HUDEP-2 (cell line): ENCODE results near the gene CXXC5.
"Not testable (repeated sequence)": the region's sequence is repeated elsewhere in the genome, so short reads cannot be mapped to it uniquely, and the experiment has no call there.

Source experiments
- DNase-seq, 76 experiments: peaks; one replicate each; lab custom pipeline; 2025; ENCODE audit not compliant: unreplicated experiment in 76 of 76; lab: John Stamatoyannopoulos, UW

The CXXC5 gene

GRCh38 chr5:139707445-139708003 lies 59.4 kb downstream of the CXXC5 start:
- DNase-seq: no peak

- no peak for DNase-seq
Observed at GRCh38 chr5:139708434-139708861, 60.3 kb downstream of the CXXC5 start.

GRCh38 chr5:139708877-139709581 lies 60.9 kb downstream of the CXXC5 start:
- peak in 57 of 76 experiments; percentile 2 to 83 (median 51) for DNase-seq

GRCh38 chr5:139709582-139710318 lies 61.6 kb downstream of the CXXC5 start:
- peak in 54 of 76 experiments; percentile 9 to 74 (median 49) for DNase-seq

GRCh38 chr5:139710319-139711066 lies 62.3 kb downstream of the CXXC5 start:
- peak in 31 of 76 experiments; percentile 7 to 66 (median 35) for DNase-seq

GRCh38 chr5:139711067-139711905 lies 63.1 kb downstream of the CXXC5 start:
- DNase-seq: peak in 45 of 76 experiments; percentile 7 to 58 (median 26)

- DNase-seq: no peak
Observed at GRCh38 chr5:139711906-139712224, 63.7 kb downstream of the CXXC5 start.

GRCh38 chr5:139712412-139712811 lies 64.3 kb downstream of the CXXC5 start:
- DNase-seq: no peak

- not testable (repeated sequence) for DNase-seq
Observed at GRCh38 chr5:139713898-139714297, 65.7 kb downstream of the CXXC5 start.

- no peak for DNase-seq
Observed at GRCh38 chr5:139717221-139717620, 69.1 kb downstream of the CXXC5 start.

GRCh38 chr5:139718403-139718802 lies 70.3 kb downstream of the CXXC5 start:
- DNase-seq: not testable (repeated sequence)

- DNase-seq: not testable (repeated sequence)
Observed at GRCh38 chr5:139719970-139720369, 71.8 kb downstream of the CXXC5 start.

GRCh38 chr5:139723986-139724587 lies 75.9 kb downstream of the CXXC5 start:
- DNase-seq: no peak

GRCh38 chr5:139725073-139725830 lies 77.1 kb downstream of the CXXC5 start:
- DNase-seq: no peak

- DNase-seq: no peak
Observed at GRCh38 chr5:139726248-139726647, 78.1 kb downstream of the CXXC5 start.

- DNase-seq: not testable (repeated sequence)
Observed at GRCh38 chr5:139727615-139728014, 79.5 kb downstream of the CXXC5 start.

- DNase-seq: no peak
Observed at GRCh38 chr5:139731281-139731680, 83.1 kb downstream of the CXXC5 start.

GRCh38 chr5:139732019-139732418 lies 83.9 kb downstream of the CXXC5 start:
- DNase-seq: no peak
